GM18508 (cell line): ENCODE results near the gene CIB1.

Experiments
- ATAC-seq: cut with Tn5 transposase; IDR thresholded peaks from one replicate; pipeline ENCODE4 v1.9.1; 2021; ENCODE audit warnings: moderate number of reproducible peaks; ENCODE audit not compliant: insufficient read depth, unreplicated experiment

Gene CIB1

GRCh38 chr15:90241343-90242192 lies 7.8 kb upstream of the CIB1 start:
- ATAC-seq = no peak

DNA sequence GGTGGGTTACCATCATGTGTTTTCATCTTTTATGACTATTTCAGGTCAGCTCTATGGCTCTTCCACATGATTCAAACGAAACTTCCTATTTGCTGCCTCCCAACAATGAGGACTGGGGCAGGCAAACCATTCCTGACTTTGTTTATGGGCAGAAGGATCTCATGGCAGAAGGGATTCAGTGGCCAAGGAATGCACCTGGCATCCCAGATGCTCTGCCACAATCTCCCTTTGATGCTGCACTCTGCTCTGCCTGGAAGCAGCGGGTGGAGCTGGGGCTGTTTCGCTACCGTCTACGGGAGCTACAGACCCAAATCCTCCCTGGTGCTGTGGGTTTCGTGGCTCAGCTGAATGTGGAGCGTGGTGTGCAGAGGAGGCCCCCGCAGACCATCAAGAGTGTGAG lies 7.1 kb upstream of the CIB1 start:
- ATAC-seq = no peak

- ATAC-seq = no peak
Observed at GRCh38 chr15:90239371-90239770, 5.6 kb upstream of the CIB1 start.

- peak; percentile 38 for ATAC-seq
Observed at GRCh38 chr15:90234096-90234988, 601 bp upstream of the CIB1 start, which contains the start of gene GDPGP1. TSS of gene GDPGP1 (plus strand) at chr15:90234209. CDS start at chr15:90240909, 6,700 bp downstream.

GRCh38 chr15:90232941-90233386 lies 777 bp downstream of the CIB1 start:
- ATAC-seq = no peak

- no peak for ATAC-seq
Observed at GRCh38 chr15:90232196-90232595, 1.5 kb downstream of the CIB1 start.

GRCh38 chr15:90231028-90232017 lies 2.4 kb downstream of the CIB1 start:
- ATAC-seq = no peak

DNA sequence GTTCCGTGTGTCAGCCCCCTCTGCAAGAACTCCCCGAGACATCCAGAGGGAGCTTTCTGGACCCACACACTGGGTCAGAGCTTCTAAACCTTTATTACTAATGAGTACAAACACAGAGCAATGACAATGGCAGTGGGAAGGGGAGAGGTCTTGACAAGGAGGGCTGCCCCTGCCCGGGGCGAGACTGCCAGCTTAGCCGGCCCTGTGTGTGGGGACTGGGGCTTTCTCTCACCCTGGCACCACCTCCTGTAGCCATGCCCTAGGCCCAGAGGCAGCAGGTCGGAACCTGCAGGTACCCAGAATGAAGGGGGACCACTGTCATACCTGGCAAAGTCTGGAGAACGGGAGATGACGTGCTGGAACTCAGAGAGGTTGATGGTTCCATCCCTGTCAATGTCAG lies 3.1 kb downstream of the CIB1 start:
- no peak for ATAC-seq

- ATAC-seq = no peak
Observed at GRCh38 chr15:90230071-90230494, 3.7 kb downstream of the CIB1 start.

GRCh38 chr15:90228960-90229359 lies 4.8 kb downstream of the CIB1 start:
- no peak for ATAC-seq

- no peak for ATAC-seq
Observed at GRCh38 chr15:90227816-90228772, 5.6 kb downstream of the CIB1 start.

GRCh38 chr15:90227336-90227735 lies 6.4 kb downstream of the CIB1 start:
- ATAC-seq = no peak

- no peak for ATAC-seq
Observed at GRCh38 chr15:90225504-90226234, 8.1 kb downstream of the CIB1 start.

- ATAC-seq = no peak
Observed at GRCh38 chr15:90225047-90225446, 8.7 kb downstream of the CIB1 start.

DNA sequence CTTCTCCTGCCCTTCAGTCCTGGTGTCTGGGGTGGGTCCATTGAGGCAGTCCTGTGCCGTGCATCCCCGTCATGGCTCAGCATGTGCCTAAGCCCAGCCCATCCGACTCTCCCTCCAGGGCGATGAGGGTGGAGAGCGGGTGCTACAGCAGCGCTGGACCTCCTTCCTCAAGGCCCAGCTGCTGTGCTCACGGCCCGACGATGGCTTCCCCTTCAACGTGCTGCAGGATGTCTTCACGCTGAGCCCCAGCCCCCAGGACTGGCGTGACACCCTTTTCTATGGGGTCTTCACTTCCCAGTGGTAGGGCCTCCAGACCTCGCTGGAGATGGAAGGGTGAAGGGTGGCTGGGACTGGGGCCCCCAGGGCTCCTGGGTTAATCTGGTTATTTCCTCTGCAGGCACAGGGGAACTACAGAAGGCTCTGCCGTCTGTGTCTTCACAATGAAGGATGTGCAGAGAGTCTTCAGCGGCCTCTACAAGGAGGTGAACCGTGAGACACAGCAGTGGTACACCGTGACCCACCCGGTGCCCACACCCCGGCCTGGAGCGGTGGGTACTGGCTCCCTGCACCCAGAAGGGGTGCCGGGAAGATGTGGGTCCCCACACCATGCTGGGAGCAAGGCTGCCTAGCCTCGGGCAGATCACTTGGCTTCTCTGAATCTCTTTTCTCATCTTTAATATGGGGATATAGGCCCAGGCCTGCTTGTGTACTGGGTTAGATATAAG lies 10.1 kb downstream of the CIB1 start:
- ATAC-seq = no peak

- no peak for ATAC-seq
Observed at GRCh38 chr15:90222547-90222946, 11.2 kb downstream of the CIB1 start.

DNA sequence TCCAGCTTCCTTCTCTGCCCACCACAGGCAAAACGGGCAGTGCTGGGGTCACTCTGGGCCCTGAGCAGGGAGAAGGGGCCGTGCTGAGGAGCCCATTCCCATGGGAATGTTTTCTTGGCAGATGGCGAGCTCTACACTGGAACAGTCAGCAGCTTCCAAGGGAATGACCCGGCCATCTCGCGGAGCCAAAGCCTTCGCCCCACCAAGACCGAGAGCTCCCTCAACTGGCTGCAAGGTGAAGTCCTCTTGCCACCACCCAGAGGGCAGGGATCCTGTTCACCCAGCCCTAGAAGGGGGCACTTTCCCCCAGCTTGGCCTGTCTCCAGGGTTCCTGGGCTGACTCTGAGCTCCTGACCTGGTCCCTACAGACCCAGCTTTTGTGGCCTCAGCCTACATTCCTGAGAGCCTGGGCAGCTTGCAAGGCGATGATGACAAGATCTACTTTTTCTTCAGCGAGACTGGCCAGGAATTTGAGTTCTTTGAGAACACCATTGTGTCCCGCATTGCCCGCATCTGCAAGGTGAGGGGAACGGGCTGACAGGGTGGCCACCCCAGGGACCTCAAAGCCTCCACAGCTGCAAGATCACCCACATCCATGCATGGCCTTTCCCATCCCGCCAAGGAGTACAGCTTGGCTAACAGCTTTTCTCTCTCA lies 12.4 kb downstream of the CIB1 start:
- no peak for ATAC-seq
